Astrocyte of the cerebellum (primary cell): ENCODE data around the gene HEPN1.
"Not testable (repeated sequence)": the region's sequence is repeated elsewhere in the genome, so short reads cannot be mapped to it uniquely, and the experiment has no call there.

Experiments used
- DNase-seq: peaks from one replicate; pipeline ENCODE4 v3.0.0-alpha.2; 2011; ENCODE audit warnings: low read depth
- H3K4me3 ChIP-seq: 2 replicates; pipeline ENCODE4 v1.5.1; 2011; ENCODE audit warnings: mild to moderate bottlenecking, low read depth, low read length, moderate library complexity
- CTCF ChIP-seq: IDR thresholded peaks from 2 replicates; pipeline ENCODE4 v1.5.1; 2012; ENCODE audit warnings: low read length, low read depth, moderate library complexity, mild to moderate bottlenecking; ENCODE audit errors: missing control alignments
- in situ Hi-C: cut with HindIII; loops from 2 replicates; pipeline ENCODE4 v1.10.0; 2017; ENCODE audit warnings: low sequenced_read_pairs

HEPN1 gene

GRCh38 chr11:124953753-124954589, 34.9 kb downstream of the HEPN1 start, which contains the start of gene CCDC15:
Gene CCDC15, plus strand, starts transcription at chr11:124954202. Its CDS starts 531 bp downstream, at chr11:124954733.
- peak; percentile 92 for DNase-seq
- in situ Hi-C loops, result loop anchor here (25.0 kb wide), 1 partner anchor 458 kb away; no protein-coding TSS in a partner anchor
- TF ChIP-seq CTCF, result no peak
- H3K4me3 ChIP-seq, result peak within 1 kb of the TSS; percentile 71

DNA sequence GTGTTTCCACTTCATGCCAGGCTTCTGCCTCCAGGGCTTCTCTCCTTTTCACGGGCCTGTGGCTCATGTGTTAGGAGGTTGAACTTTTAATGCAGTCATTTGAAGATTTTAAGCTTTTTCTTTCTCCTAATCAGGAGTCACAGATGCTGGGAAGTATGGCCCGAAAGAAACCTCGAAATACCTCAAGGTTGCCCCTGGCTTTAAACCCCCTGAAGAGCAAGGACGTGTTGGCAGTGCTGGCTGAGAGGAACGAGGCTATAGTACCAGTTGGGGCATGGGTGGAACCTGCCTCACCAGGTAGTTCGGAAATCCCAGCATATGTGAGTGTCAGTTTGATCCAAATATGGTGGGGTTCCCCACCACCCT, 35.5 kb downstream of the HEPN1 start:
- DNase-seq, result no peak
- TF ChIP-seq CTCF, result no peak
- peak overlapping the region; percentile 71 for H3K4me3 ChIP-seq
- in situ Hi-C loops, result loop anchor here (25.0 kb wide), 1 partner anchor 458 kb away; no protein-coding TSS in a partner anchor

- no peak overlapping the region for H3K4me3 ChIP-seq
- in situ Hi-C loops, result loop anchor here (25.0 kb wide), 1 partner anchor 457 kb away; no protein-coding TSS in a partner anchor
- no peak for DNase-seq
- no peak for TF ChIP-seq CTCF
Measured at GRCh38 chr11:124955035-124955434, 36.0 kb downstream of the HEPN1 start.

DNA sequence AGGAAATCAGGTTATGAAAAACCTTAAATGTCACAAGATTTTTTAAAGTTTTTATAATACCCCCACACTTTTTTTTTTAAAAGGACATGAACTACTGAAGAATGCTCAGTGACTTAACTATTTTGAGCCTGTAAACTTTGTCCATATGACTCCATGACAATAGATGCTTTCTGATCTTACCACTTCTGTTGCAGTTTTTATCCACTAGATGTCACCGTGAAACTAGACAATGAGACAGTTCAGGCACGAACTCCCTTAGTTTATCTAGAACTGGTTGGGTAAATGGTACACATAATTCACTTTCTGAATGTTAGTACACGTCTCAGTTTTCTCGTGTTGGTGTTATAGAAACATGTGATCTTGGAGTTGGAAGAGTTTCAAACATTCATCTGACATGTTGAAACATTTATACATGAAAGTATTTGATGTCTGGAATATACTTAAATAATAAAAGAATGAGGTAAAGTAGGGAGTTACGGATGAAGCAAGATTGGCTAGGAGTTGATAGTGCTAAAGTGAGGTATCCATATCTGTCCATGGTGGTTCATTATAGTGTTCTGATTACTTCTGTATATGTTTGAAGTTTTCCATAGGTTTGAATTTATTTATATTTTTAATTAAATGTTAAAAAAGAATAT, 43.0 kb downstream of the HEPN1 start:
- no peak overlapping the region for H3K4me3 ChIP-seq
- peak; percentile 81 for DNase-seq
- TF ChIP-seq CTCF, result peak; percentile 66
- in situ Hi-C loops, result loop anchor here (25.0 kb wide), 1 partner anchor 450 kb away; no protein-coding TSS in a partner anchor

- in situ Hi-C loops, result loop anchor here (25.0 kb wide), 1 partner anchor 444 kb away; no protein-coding TSS in a partner anchor
- H3K4me3 ChIP-seq, DNase-seq: not testable (repeated sequence)
Measured at GRCh38 chr11:124968197-124968596, 49.1 kb downstream of the HEPN1 start.
